Mammary epithelial cell (primary cell): ENCODE results near the gene TRIM54.

Experiments
- EZH2 ChIP-seq: IDR thresholded peaks from 2 replicates; pipeline ENCODE4 v1.6.1; 2012; ENCODE audit warnings: low read length, inconsistent platforms, borderline replicate concordance
- TF ChIP-seq, protein P1 (sequence below), 2 donors: IDR thresholded peaks in 1 of 2; conservative IDR thresholded peaks in 1 of 2; 2 replicates each; pipeline ENCODE4 v1.5.1; 2011 to 2012; ENCODE audit warnings: inconsistent platforms in 2 of 2, low read length in 2 of 2, mild to moderate bottlenecking in 2 of 2, control low read depth in 1 of 2, low read depth in 1 of 2; ENCODE audit not compliant: insufficient read depth in 1 of 2; ENCODE audit errors: extremely low read depth in 1 of 2

DNA sequence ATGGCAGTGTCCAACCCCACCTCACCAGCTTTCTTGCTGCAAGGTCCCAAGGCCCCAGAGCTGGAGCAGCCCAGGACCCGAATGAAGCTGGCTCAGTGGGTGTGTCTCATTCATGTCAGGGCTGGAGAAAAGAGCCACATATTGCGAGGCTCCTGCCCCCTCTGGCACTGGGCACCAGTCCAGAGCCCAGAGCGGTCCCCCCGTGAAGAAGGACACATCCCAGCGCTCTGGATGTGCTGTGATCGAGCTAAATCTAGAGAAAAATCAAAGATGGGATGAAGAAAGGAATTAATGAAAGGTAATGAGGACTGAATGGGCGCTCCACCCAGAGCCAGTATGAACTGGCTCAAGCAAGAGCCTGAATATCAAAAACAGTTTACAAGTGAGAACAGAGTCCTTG lies 53.9 kb downstream of the TRIM54 start:
- TF ChIP-seq, protein P1, sequence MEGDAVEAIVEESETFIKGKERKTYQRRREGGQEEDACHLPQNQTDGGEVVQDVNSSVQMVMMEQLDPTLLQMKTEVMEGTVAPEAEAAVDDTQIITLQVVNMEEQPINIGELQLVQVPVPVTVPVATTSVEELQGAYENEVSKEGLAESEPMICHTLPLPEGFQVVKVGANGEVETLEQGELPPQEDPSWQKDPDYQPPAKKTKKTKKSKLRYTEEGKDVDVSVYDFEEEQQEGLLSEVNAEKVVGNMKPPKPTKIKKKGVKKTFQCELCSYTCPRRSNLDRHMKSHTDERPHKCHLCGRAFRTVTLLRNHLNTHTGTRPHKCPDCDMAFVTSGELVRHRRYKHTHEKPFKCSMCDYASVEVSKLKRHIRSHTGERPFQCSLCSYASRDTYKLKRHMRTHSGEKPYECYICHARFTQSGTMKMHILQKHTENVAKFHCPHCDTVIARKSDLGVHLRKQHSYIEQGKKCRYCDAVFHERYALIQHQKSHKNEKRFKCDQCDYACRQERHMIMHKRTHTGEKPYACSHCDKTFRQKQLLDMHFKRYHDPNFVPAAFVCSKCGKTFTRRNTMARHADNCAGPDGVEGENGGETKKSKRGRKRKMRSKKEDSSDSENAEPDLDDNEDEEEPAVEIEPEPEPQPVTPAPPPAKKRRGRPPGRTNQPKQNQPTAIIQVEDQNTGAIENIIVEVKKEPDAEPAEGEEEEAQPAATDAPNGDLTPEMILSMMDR (conservative IDR thresholded peaks at IDR 0.05 in 1 of 2, IDR thresholded peaks at IDR 0.05 in 1 of 2; ENCODE audit: extremely low read depth in 1 of 2, insufficient read depth in 1 of 2, low read depth in 1 of 2, low read length in 2 of 2), result no peak
- no peak for TF ChIP-seq EZH2
